Immature natural killer cell (primary cell): ENCODE data around the gene ARHGAP26. TPM values are rescaled to one million over a fixed set of nuclear protein-coding genes. Genes with fewer than 3 reads are reported as not detected.
"Not testable (repeated sequence)": the region's sequence is repeated elsewhere in the genome, so short reads cannot be mapped to it uniquely, and the experiment has no call there.

Experiments
- DNase-seq, 3 donors: peaks; one replicate each; pipeline ENCODE4 v3.0.0; 2022; ENCODE audit warnings: mixed read lengths in 1 of 3
- H3K27ac Mint-ChIP-seq, 6 donors: one replicate each; pipeline ENCODE4 v1.8.0; 2020; ENCODE audit warnings: mixed read lengths in 6 of 6, mild to moderate bottlenecking in 5 of 6, inconsistent platforms in 4 of 6, moderate library complexity in 3 of 6
- H3K27me3 Mint-ChIP-seq, 3 donors: one replicate each; pipeline ENCODE4 v1.8.0; 2020 to 2021; ENCODE audit warnings: low read depth in 3 of 3, mild to moderate bottlenecking in 3 of 3, mixed read lengths in 3 of 3, moderate library complexity in 3 of 3, inconsistent platforms in 1 of 3
- H3K36me3 Mint-ChIP-seq, 3 donors: one replicate each; pipeline ENCODE4 v1.8.0; 2020; ENCODE audit warnings: mixed read lengths in 3 of 3, inconsistent platforms in 2 of 3, mild to moderate bottlenecking in 2 of 3
- H3K4me1 Mint-ChIP-seq, 2 donors: one replicate each; pipeline ENCODE4 v1.8.0; 2020; ENCODE audit warnings: inconsistent platforms in 2 of 2, mild to moderate bottlenecking in 2 of 2, mixed read lengths in 2 of 2, moderate library complexity in 1 of 2
- H3K4me3 Mint-ChIP-seq, 5 donors: one replicate each; pipeline ENCODE4 v1.8.0; 2020; ENCODE audit warnings: mild to moderate bottlenecking in 5 of 5, mixed read lengths in 5 of 5, inconsistent platforms in 3 of 5, moderate library complexity in 3 of 5
- H3K9me3 Mint-ChIP-seq, 6 donors: one replicate each; pipeline ENCODE4 v1.8.0; 2020; ENCODE audit warnings: mild to moderate bottlenecking in 6 of 6, mixed read lengths in 6 of 6, inconsistent platforms in 4 of 6, moderate library complexity in 3 of 6
- polyA plus RNA-seq, 3 donors: library from polyadenylated mRNA; unstranded; fragments of 300-500 nt; fragmentation: Illumina TruSeq; gene quantifications; one replicate each; pipeline ENCODE4 v1.2.3, GENCODE V29; 2021

ARHGAP26 gene
- polyA plus RNA-seq, 3 donors from 2014 or later, result 14.5 to 43.7 (median 17.6) TPM

DNA sequence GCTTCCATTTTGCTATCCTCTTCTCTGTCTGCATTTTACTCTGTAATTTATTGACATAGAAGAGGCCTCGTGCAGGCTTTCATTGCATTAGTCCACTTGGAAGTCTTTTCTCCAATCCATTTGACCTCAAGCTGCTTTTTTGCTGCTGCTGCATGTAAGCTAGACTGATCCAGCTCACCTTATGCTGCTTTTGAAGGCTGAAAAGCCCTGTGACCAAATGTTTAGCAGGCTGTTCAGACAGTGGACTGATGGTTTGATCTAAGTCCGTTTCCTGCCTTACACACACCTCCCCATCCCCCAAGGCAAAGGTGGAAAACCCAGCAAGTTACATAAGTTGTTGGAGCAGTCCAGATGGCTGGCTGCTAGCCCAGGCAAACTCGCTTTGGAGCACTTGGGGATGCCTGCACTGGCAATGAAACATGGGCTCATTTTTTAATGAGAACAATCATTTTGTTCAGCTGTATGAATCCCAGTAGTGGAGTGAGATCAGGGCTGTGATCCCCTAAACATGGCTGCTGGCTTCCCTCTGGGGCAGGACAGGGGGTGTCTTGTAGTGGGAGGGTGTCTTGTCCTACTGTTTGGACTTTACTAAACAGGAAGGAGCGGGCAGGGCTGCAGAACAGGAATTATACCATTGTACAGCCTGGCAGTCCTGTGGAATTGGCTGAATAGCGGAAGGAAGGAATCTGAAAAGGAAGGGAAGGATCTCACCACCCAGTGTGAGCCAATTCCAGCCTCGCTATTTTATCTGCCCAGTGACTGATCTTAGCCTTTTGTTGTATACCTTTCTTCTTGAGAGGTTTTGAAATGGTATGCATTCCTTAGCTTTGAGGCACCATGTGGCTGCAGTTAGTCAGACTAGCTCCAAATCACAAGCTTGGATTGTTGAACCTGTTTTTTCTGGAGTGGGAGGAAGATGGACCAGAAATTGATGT lies 212.0 kb downstream of the ARHGAP26 start:
- H3K27ac Mint-ChIP-seq, result peak overlapping the region; percentile 94 to 99 (median 97)
- peaks cover 12 to 27% (median 16%) of the 10 kb centered on the region in 3 donors for H3K36me3 Mint-ChIP-seq
- H3K4me1 Mint-ChIP-seq, result peaks cover 92 to 99% of the 10 kb centered on the region in 2 donors
- peaks cover 0 to 10% (median 6%) of the 10 kb centered on the region in 6 donors for H3K9me3 Mint-ChIP-seq
- no peak for DNase-seq
- peak overlapping the region; percentile 57 to 76 (median 71) for H3K4me3 Mint-ChIP-seq
- H3K27me3 Mint-ChIP-seq, result peaks cover 5 to 21% (median 9%) of the 10 kb centered on the region in 3 donors

DNA sequence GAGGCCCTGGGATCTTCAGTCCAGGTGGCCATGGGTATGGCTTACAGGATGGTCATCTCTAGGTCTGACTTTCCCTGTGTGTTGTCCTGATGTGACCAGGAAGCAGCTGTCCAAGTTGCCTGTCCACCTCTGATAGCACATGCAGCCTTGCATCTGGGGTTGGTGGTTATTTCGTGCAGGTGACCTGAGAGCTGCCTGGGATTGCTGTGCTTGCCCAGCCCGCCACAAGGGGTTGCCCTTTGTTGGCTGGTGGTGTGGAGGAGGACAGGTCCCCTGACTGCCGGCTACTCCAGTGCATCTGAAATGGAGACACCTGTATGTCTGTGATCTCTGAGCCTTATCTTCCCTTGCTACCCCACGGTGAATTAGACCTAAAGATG lies 212.6 kb downstream of the ARHGAP26 start:
- Mint-ChIP-seq H3K27ac (peak overlapping the region; percentile 94 to 99 (median 97)), H3K36me3 (peaks cover 12 to 27% (median 16%) of the 10 kb centered on the region in 3 donors)

DNA sequence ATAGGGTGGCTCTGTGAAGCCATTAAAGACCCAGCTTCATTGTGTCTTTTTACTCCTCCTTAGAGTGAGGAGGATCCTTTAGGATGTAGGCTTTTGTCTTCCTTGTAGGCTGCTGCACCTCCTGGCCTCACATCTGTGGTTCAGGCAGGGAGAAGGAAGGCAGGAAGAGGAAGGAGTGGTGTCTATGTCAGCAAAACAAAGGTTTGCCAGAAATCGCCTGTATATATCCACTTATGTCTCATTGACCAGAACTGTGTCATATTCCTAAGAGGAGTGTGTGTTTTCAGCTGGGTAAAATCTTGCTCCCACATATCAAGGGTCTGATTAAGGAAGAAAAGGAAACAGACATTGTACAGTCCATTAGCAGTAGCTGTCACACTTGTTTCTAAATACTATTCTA lies 213.8 kb downstream of the ARHGAP26 start:
- peak overlapping the region in 4 of 5 donors; percentile 39 to 57 (median 55) for H3K4me3 Mint-ChIP-seq
- H3K4me1 Mint-ChIP-seq, result peaks cover 87 to 96% of the 10 kb centered on the region in 2 donors
- H3K27me3 Mint-ChIP-seq, result peaks cover 0 to 9% (median 2%) of the 10 kb centered on the region in 3 donors

More for the DNA sequence above, 212.6 kb downstream of the ARHGAP26 start:
- Mint-ChIP-seq H3K9me3 (peaks cover 0 to 10% (median 7%) of the 10 kb centered on the region in 6 donors), H3K4me1 (peaks cover 87 to 96% of the 10 kb centered on the region in 2 donors), H3K4me3 (peak overlapping the region; percentile 16 to 71 (median 18)), H3K27me3 (peaks cover 2 to 14% (median 5%) of the 10 kb centered on the region in 3 donors)
- no peak for DNase-seq

DNA sequence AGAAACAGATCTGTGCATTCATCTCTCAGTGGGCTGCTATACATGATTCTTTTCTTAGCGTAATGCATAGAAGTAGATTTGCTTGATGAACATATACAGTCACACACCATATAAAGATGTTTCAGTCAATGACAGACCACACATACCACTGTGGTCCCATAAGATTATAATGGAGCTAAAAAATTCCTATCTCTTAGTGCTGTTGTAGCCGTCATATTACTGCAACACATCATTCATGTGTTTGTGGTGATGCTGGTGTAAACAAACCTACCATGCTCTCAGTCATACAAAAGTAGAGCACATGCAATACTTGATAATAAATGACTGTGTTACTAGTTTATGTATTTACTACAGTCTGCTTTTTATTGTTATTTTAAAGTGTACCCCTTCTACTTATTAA lies 214.3 kb downstream of the ARHGAP26 start:
- Mint-ChIP-seq H3K4me1 (peaks cover 87 to 96% of the 10 kb centered on the region in 2 donors), H3K4me3 (peak overlapping the region; percentile 32 to 57 (median 54))

More for the DNA sequence above, 213.8 kb downstream of the ARHGAP26 start:
- peaks cover 19 to 35% (median 26%) of the 10 kb centered on the region in 3 donors for H3K36me3 Mint-ChIP-seq
- H3K27ac Mint-ChIP-seq, result peak overlapping the region; percentile 94 to 99 (median 98)
- H3K9me3 Mint-ChIP-seq, result peaks cover 10 to 19% (median 13%) of the 10 kb centered on the region in 6 donors
- no peak for DNase-seq

DNA sequence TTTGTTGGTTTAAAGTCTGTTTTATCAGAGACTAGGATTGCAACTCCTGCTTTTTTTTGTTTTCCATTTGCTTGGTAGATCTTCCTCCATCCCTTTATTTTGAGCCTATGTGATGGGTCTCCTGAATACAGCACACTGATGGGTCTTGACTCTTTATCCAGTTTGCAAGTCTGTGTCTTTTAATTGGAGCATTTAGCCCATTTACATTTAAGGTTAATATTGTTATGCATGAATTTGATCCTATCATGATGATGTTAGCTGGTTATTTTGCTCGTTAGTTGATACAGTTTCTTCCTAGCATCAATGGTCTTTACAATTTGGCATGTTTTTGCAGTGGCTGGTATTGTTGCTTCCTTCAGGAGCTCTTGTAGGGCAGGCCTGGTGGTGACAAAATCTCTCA lies 219.1 kb downstream of the ARHGAP26 start:
- Mint-ChIP-seq H3K4me1 (peaks cover 81 to 85% of the 10 kb centered on the region in 2 donors), H3K4me3 (peak overlapping the region; percentile 12 to 81 (median 54)), H3K9me3 (peaks cover 24 to 37% (median 26%) of the 10 kb centered on the region in 6 donors), H3K27me3 (peaks cover 4 to 17% (median 7%) of the 10 kb centered on the region in 3 donors), H3K27ac (peak overlapping the region; percentile 89 to 97 (median 94)), H3K36me3 (peaks cover 27 to 47% (median 41%) of the 10 kb centered on the region in 3 donors)
- not testable (repeated sequence) for DNase-seq

More for the DNA sequence above, 214.3 kb downstream of the ARHGAP26 start:
- DNase-seq, result peak; percentile 49 to 59 (median 50)
- peaks cover 0 to 7% (median 2%) of the 10 kb centered on the region in 3 donors for H3K27me3 Mint-ChIP-seq
- H3K9me3 Mint-ChIP-seq, result peaks cover 12 to 23% (median 15%) of the 10 kb centered on the region in 6 donors
- H3K27ac Mint-ChIP-seq, result peak overlapping the region; percentile 94 to 99 (median 98)
- H3K36me3 Mint-ChIP-seq, result peaks cover 23 to 39% (median 26%) of the 10 kb centered on the region in 3 donors

DNA sequence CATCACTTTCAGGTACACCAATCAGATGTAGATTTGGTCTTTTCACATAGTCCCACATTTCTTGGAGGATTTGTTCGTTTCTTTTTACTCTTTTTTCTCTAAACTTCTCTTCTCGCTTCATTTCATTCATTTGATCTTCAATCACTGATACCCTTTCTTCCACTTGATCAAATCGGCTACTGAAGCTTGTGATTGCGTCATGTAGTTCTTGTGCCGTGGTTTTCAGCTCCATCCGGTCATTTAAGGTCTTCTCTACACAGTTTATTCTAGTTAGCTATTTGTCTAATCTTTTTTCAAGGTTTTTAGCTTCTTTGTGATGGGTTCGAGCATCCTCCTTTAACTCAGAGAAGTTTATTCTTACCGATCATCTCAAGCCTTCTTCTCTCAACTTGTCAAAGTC lies 219.9 kb downstream of the ARHGAP26 start:
- H3K4me1 Mint-ChIP-seq, result peaks cover 82 to 85% of the 10 kb centered on the region in 2 donors
- H3K4me3 Mint-ChIP-seq, result peak overlapping the region; percentile 55 to 81 (median 70)
- H3K27me3 Mint-ChIP-seq, result peaks cover 4 to 21% (median 7%) of the 10 kb centered on the region in 3 donors
- peaks cover 23 to 42% (median 38%) of the 10 kb centered on the region in 3 donors for H3K36me3 Mint-ChIP-seq
- peaks cover 24 to 34% (median 25%) of the 10 kb centered on the region in 6 donors for H3K9me3 Mint-ChIP-seq
- H3K27ac Mint-ChIP-seq, result peak overlapping the region; percentile 89 to 97 (median 94)
- DNase-seq, result not testable (repeated sequence)

DNA sequence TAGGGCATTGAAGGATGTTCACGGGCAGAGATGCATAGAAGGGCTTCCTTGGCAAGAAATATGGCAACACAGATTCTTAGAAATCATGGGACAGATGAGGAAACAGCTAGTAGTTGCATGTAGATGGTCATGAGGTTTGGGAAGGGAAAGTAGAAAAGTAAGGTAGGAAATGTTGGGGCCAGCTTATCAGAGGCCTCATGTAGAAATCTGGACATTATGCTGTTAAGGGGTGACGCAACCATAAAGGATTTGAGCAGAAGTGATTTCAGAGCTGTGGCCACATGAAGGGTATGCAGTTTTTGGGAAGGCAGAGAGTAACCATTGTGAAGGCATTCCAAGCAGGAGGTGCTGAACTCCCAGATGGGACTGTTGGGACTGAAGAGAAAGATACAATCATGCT lies 224.0 kb downstream of the ARHGAP26 start:
- no peak for DNase-seq
- H3K9me3 Mint-ChIP-seq, result peaks cover 10 to 16% (median 14%) of the 10 kb centered on the region in 6 donors
- peaks cover 13 to 36% (median 14%) of the 10 kb centered on the region in 3 donors for H3K27me3 Mint-ChIP-seq
- peak overlapping the region; percentile 94 to 100 (median 99) for H3K27ac Mint-ChIP-seq
- H3K4me3 Mint-ChIP-seq, result peak overlapping the region; percentile 15 to 77 (median 72)
- peaks cover 88 to 89% of the 10 kb centered on the region in 2 donors for H3K4me1 Mint-ChIP-seq
- H3K36me3 Mint-ChIP-seq, result peaks cover 11 to 28% (median 24%) of the 10 kb centered on the region in 3 donors

DNA sequence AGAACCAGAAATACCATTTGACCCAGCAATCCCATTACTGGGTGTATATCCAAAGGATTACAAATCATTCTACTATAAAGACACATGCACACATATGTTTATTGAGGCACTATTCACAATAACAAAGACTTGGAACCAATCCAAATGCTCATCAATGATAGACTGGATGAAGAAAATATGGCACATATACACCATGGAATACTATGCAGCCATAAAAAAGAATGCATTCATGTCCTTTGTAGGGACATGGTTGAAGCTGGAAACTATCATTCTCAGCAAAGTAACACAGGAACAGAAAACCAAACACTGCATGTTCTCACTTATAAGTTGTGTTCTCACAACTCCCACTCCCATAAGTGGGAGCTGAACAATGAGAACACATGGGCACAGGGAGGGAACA lies 225.4 kb downstream of the ARHGAP26 start:
- peak overlapping the region; percentile 72 to 89 (median 79) for H3K4me3 Mint-ChIP-seq
- peak overlapping the region; percentile 94 to 100 (median 99) for H3K27ac Mint-ChIP-seq
- peaks cover 11 to 27% (median 12%) of the 10 kb centered on the region in 3 donors for H3K27me3 Mint-ChIP-seq
- H3K9me3 Mint-ChIP-seq, DNase-seq: not testable (repeated sequence)
- H3K36me3 Mint-ChIP-seq, result peaks cover 0 to 22% (median 16%) of the 10 kb centered on the region in 3 donors
- peaks cover 87 to 88% of the 10 kb centered on the region in 2 donors for H3K4me1 Mint-ChIP-seq

DNA sequence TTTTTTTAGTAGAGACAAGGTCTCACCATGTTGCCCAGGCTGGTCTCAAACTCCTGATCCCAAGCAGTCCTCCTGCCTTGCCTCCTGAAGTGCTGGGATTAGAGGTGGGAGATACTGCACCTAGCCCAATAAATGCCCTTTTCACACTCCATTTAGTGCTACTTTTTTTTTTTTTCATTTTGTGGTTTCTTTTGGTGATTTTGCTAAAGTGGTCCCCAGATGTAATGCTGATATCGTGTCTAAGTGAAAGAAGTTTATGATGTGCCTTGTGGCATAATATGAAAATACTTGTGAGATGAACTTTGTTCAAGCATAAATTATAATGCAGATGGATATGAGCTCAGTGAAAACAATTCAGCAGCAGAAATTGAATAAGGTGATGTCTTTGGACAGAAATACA lies 227.4 kb downstream of the ARHGAP26 start:
- Mint-ChIP-seq H3K4me3 (peak overlapping the region; percentile 13 to 70 (median 64)), H3K9me3 (peaks cover 0 to 2% (median 0%) of the 10 kb centered on the region in 6 donors), H3K27ac (peak overlapping the region; percentile 92 to 100 (median 98))

DNA sequence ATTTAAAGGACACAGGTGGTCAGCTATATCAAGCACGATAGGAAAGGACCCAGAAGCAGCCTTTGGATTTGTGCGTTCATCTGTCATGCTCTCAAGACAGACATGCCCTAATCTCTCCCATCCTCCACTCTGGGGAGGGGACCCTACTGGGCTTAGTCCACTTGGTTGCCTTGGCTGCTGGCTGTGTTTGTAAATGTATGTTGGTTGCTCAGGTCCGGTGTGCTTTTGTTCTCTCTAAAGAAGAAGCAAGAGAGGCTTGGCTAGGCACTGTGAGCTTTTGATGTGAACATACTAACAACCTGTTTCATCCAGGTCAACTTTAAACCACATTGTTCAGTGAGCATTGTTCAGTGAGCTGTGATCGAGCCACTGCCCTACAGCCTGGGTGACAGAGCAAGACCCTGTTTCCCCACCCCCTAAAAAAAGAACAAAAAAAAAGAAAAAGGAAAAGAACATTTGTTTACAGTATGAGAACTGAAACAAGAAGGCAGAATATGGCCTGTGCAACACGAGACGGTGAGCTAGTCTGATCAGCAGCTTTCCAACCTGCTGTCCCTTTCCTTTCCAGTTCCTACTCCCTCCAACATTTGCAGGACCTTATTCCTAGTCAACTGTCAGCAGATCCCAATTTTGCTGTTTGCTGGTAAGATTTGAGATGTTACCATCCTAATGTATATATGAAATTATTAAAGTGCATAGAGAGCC lies 228.3 kb downstream of the ARHGAP26 start:
- peak overlapping the region; percentile 92 to 100 (median 98) for H3K27ac Mint-ChIP-seq
- peak overlapping the region; percentile 64 to 75 (median 75) for H3K4me3 Mint-ChIP-seq
- DNase-seq, result peak in 2 of 3 donors; percentile 36 to 38
- peaks cover 97 to 100% of the 10 kb centered on the region in 2 donors for H3K4me1 Mint-ChIP-seq
- H3K9me3 Mint-ChIP-seq, result peaks cover 0 to 2% (median 0%) of the 10 kb centered on the region in 6 donors
- peaks cover 13 to 40% (median 34%) of the 10 kb centered on the region in 3 donors for H3K27me3 Mint-ChIP-seq
- peaks cover 0 to 14% (median 12%) of the 10 kb centered on the region in 3 donors for H3K36me3 Mint-ChIP-seq

More for the DNA sequence above, 227.4 kb downstream of the ARHGAP26 start:
- Mint-ChIP-seq H3K27me3 (peaks cover 9 to 32% (median 25%) of the 10 kb centered on the region in 3 donors), H3K4me1 (peaks cover 90 to 91% of the 10 kb centered on the region in 2 donors), H3K36me3 (peaks cover 0 to 14% (median 12%) of the 10 kb centered on the region in 3 donors)
- DNase-seq, result peak; percentile 66 to 67 (median 67)

DNA sequence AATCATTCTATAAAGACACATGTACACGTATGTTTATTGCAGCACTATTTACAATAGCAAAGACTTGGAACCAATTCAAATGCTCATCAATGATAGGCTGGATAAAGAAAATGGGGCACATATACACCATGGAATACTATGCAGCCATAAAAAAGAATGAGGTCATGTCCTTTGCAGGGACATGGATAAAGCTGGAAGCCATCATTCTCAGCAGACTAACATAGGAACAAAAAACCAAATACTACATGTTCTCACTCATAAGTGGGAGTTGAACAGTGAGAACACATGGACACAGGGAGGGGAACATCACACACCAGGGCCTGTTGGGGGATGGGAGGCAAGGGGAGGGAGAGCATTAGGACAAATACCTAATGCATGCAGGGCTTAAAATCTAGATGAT lies 230.4 kb downstream of the ARHGAP26 start:
- H3K27me3 Mint-ChIP-seq, result peaks cover 9 to 38% (median 29%) of the 10 kb centered on the region in 3 donors
- not testable (repeated sequence) for H3K36me3 Mint-ChIP-seq, DNase-seq, H3K9me3 Mint-ChIP-seq
- peaks cover 96 to 100% of the 10 kb centered on the region in 2 donors for H3K4me1 Mint-ChIP-seq
- H3K27ac Mint-ChIP-seq, result peak overlapping the region; percentile 94 to 100 (median 98)
- peak overlapping the region in 3 of 5 donors; percentile 4 to 60 (median 30) for H3K4me3 Mint-ChIP-seq

DNA sequence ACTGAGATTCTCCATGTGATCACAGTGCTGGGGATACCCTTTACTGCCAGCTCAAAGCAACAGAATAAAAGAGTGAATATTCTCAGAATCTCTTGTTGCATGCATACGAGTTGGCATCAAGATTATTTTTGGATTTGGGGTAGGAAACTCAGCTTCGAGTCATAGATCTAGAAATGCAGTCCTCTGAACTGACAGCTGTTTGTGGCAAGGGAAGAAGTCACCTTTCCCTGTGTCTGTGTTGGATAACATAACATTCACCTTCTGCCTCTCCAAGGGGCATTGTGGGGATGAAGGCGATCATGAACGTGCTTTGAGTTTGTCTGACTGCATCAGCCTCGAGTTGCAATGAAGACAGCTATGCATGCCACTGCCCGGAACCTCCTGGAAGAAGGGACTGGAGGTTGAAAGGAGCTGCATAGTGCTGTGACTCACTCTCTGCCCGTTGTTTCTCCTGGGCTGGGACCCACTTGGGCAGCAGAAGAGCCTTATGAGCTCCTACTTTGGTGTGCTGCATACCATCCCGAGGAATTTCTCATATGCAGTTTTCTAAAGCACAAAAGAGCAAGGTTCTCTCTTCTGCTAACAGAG lies 231.7 kb downstream of the ARHGAP26 start:
- no peaks in the 10 kb centered on the region for H3K9me3 Mint-ChIP-seq
- H3K27me3 Mint-ChIP-seq, result peaks cover 9 to 33% (median 20%) of the 10 kb centered on the region in 3 donors
- H3K4me1 Mint-ChIP-seq, result peaks cover 96 to 100% of the 10 kb centered on the region in 2 donors
- peaks cover 0 to 5% (median 5%) of the 10 kb centered on the region in 3 donors for H3K36me3 Mint-ChIP-seq
- peak overlapping the region; percentile 94 to 100 (median 98) for H3K27ac Mint-ChIP-seq
- peak overlapping the region; percentile 65 to 75 (median 72) for H3K4me3 Mint-ChIP-seq
- no peak for DNase-seq
